Measurements from ENCODE around the gene BBIP1.

DNA sequence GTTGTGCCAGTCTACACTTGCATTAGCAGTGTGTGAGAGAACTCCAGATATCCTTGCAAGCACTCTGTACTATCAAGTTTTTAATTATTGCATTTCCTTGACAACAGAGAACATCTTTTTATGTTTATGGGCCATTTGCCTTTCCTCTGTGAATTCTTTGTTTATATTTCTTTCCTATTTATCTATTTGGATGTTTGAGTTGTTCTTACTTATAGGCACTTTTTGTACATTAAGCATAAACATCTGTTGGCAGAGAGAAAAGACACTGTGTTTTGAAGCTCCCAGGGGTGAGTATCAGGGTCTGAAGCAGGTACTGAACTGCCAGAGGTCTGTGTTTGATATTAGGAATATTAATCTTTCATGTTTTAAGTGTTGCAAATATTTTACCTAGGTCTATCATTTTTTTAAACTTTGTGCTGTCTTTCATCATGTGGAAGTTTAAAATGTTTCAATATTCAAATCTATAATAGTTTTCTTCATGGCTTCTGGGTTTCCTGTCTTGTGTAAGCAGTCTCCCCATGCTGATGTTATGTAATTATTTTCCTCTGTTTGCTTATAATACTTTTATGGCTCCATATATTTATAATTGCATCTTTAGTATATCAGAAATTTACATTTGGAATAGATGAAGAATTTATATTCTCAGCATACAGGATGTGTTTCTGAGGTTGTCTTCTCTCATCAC, 64.9 kb downstream of the BBIP1 start:
- TF ChIP-seq EZH2phosphoT487 (IDR thresholded peaks at IDR 0.05; ENCODE audit: borderline replicate concordance, low read length): no peak
- TF ChIP-seq, protein P1, sequence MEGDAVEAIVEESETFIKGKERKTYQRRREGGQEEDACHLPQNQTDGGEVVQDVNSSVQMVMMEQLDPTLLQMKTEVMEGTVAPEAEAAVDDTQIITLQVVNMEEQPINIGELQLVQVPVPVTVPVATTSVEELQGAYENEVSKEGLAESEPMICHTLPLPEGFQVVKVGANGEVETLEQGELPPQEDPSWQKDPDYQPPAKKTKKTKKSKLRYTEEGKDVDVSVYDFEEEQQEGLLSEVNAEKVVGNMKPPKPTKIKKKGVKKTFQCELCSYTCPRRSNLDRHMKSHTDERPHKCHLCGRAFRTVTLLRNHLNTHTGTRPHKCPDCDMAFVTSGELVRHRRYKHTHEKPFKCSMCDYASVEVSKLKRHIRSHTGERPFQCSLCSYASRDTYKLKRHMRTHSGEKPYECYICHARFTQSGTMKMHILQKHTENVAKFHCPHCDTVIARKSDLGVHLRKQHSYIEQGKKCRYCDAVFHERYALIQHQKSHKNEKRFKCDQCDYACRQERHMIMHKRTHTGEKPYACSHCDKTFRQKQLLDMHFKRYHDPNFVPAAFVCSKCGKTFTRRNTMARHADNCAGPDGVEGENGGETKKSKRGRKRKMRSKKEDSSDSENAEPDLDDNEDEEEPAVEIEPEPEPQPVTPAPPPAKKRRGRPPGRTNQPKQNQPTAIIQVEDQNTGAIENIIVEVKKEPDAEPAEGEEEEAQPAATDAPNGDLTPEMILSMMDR (conservative IDR thresholded peaks at IDR 0.05; ENCODE audit: low read depth, low read length): no peak
- TF ChIP-seq EZH2 (IDR thresholded peaks at IDR 0.05; ENCODE audit: low read length, unreplicated experiment): no peak

Data from PC-3 (cell line).